ENCODE data around the gene CLIP2.
"Not testable (repeated sequence)": the region's sequence is repeated elsewhere in the genome, so short reads cannot be mapped to it uniquely, and the experiment has no call there.

CLIP2 gene

DNA sequence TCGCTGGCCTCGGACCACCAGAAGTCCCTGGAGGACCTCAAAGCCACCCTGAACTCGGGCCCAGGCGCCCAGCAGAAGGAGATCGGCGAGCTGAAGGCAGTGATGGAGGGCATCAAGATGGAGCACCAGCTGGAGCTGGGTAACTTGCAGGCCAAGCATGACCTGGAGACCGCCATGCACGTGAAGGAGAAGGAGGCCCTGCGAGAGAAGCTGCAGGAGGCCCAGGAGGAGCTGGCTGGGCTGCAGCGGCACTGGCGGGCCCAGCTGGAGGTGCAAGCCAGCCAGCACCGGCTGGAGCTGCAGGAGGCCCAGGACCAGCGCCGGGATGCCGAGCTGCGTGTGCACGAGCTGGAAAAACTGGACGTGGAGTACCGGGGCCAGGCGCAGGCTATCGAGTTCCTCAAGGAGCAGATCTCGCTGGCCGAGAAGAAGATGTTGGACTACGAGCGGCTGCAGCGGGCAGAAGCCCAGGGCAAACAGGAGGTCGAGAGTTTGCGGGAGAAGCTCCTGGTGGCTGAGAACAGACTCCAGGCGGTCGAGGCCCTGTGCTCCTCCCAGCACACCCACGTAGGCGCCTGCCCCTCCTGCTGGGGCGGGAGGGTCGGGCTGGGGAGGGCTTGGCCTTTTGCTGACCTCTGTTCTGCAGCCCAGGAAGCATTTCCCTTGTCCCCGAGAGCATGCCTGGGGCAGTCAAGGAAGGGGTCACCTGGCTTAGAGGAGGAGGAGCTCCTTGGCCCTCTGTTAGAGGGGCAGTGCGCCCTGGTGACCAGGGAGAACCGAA is 87.2 kb downstream of the CLIP2 start:
- FAIRE-seq: no peak

DNA sequence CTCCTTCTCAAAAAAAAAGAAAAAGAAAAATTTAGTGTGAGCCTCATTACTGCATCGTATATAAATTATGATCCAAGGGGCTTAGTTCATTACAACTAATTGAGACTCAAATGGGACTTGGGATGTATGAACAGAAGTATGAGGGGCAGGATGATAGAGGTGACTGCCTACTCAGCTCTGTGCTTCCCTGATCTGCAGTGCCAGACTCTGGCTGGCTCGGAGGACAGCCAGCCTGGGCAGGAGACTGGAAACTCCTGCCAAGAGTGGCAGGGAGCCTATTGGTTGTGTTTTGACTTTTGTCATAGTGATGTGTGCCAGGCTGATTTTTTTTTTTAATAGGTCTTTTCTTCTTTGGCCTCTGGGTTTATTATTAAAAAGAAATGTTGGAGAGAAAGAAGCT is 90.7 kb downstream of the CLIP2 start:
- FAIRE-seq: no peak

DNA sequence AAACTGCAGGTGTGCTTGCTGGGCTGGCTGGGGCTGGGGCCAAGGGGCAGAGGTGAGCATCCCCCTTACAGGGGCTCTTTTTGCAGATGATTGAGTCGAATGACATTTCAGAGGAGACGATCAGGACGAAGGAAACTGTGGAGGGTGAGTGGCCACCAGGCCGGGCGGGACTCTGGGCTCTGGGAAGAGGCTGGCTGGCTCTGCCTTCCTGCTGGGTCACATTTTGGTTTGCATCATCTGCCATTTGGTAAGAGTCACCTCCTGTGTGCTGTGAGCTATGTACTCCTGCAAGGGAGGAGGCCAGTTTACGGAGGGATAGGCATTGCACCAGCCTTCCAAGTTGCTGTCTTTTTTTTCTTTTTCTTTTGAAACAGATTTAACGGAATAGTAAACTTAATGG is 91.5 kb downstream of the CLIP2 start:
- FAIRE-seq: no peak

GRCh38 chr7:74384086-74384485 is 94.9 kb downstream of the CLIP2 start:
- FAIRE-seq: not testable (repeated sequence)

DNA sequence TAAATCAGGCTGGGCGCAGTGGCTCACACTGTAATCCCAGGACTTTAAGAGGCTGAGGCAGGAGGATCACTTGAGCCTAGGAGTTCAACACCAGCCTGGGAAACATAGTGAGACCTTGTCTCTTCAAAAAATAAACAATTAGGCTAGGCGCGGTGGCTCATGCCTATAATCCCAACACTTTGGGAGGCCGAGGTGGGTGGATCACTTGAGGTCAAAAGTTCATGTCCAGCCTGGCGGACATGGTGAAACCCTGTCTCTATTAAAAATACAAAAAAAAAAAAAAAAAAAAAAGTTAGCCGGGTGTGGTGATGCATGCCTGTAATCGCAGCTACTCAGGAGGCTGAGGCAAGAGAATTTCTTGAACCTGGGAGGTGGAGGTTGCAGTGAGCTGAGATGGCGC is 95.6 kb downstream of the CLIP2 start:
- FAIRE-seq: not testable (repeated sequence)

GRCh38 chr7:74387606-74388005 is 98.4 kb downstream of the CLIP2 start:
- no peak for FAIRE-seq

- FAIRE-seq: no peak
Measured at GRCh38 chr7:74388880-74389415, 99.7 kb downstream of the CLIP2 start.

DNA sequence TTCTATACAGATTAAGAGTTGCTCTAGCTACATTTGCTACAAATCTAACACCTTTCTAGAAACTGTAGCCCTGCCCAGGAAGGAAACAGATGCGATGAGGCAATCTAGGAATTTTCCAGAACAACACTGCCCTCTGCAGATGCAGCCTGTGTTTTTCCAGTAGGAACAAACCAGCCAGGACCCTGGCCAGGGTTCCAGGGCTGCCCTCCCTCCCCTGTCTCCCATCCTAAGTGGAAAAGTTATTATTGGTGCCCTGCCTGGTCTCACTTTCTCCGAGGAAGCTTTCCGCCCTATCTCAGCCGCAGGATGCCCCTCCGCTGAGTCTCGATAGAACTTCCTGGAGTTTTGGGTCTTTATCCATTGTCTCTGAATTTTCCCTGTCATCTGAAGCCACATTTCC is 104.5 kb downstream of the CLIP2 start:
- not testable (repeated sequence) for FAIRE-seq

DNA sequence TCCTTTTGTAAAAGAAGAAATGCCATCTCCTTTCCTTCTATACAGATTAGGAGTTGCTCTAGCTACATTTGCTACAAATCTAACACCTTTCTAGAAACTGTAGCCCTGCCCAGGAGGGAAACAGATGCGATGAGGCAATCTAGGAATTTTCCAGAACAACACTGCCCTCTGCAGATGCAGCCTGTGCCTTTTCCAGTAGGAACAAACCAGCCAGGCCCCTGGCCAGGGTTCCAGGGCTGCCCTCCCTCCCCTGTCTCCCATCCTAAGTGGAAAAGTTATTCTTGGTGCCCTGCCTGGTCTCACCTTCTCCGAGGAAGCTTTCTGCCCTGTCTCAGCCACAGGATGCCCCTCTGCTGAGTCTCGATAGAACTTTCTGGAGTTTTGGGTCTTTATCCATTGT is 105.4 kb downstream of the CLIP2 start:
- FAIRE-seq: peak; percentile 25

GRCh38 chr7:74395745-74396311 is 106.6 kb downstream of the CLIP2 start:
- FAIRE-seq: no peak

DNA sequence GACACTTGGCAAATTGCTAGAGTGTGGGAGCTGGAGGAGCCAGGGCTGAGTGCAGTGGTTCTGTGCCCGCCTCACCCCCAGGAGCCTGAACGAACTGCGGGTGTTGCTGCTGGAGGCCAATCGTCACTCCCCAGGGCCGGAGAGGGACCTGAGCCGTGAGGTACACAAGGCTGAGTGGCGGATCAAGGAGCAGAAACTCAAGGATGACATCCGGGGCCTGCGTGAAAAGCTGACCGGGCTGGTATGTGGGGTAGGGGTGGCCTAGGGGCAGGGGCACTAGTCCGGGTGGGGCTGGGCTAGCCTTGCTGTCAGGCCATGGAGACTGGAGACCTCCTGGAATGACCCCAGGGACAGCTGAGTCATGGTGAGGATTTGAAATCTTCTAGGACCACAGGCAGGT is 107.8 kb downstream of the CLIP2 start:
- FAIRE-seq: no peak

- no peak for FAIRE-seq
Measured at GRCh38 chr7:74398426-74398825, 109.2 kb downstream of the CLIP2 start.

- no peak for FAIRE-seq
Measured at GRCh38 chr7:74399006-74399405, 109.8 kb downstream of the CLIP2 start.

GRCh38 chr7:74400420-74401136 is 111.4 kb downstream of the CLIP2 start:
- no peak for FAIRE-seq

DNA sequence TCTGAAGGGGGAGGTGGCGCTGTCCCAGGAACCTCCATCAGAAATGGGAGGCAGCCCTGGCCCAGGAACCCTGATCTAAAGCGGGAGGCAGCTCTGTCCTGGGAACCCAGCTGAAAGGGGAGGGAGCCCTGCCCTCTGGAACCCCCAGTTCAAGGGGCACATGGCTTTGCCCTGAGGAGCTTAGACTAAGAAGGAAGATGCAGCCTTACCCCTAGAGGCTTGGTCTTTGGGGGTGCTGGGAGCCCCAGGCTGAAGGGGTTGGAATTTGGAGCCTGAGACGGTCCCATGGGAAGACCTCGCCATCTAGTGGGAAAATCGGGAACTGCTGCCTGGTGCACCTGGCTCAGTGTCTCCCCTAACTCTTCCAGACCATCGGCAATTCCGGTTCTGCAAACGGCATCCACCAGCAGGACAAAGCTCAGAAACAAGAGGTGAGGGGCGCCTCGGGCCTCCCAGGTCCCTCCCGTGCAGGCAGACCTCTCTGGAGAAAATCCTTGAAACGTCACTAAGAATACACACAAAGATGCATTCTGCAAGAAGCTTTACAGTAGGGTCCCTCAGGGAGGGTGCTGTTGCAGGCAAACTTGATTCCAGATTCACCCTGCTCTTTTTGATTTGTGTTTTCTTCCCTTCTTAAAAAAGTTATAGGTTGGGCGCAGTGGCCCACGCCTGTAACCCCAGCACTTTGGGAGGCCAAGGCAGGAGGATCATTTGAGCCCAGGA is 112.1 kb downstream of the CLIP2 start:
- FAIRE-seq: no peak

DNA sequence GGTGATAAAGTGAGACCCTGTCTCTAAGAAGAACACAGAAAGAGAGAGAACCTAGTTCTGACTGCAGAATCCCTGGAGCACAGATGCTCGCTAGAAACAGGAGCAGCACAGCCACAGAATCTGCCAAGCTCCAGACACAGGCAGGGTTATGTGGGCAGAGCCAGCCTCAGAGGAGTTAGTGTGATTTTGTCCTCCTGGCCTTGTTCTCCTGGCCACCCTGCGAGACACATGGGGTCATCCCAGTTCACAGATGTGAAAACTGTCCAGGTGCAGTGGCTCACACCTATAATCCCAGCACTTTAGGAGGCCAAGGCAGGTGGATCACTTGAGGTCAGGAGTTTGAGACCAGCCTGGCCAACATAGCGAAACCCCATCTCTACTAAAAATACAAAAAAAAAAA is 113.5 kb downstream of the CLIP2 start:
- not testable (repeated sequence) for FAIRE-seq

GRCh38 chr7:74403521-74404387 is 114.5 kb downstream of the CLIP2 start:
- no peak for FAIRE-seq

DNA sequence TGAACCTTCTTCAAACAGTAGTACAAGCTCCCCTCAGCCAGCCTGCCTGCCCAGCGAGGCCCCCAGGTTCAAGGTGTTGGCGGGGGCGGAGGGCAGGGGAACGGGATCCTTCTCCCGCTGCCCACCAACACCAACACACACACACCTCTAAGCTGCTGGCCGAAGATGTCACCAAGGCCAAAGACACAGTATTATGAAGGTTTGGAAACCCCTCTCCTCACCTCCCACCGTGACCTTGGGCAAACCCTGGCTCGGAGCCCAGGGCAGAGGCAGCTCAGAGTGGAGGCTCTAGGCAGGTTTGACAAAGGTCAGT is 115.1 kb downstream of the CLIP2 start:
- FAIRE-seq: no peak

GRCh38 chr7:74404741-74405140 is 115.5 kb downstream of the CLIP2 start:
- no peak for FAIRE-seq

GRCh38 chr7:74405191-74405898 is 116.1 kb downstream of the CLIP2 start:
- FAIRE-seq: no peak

DNA sequence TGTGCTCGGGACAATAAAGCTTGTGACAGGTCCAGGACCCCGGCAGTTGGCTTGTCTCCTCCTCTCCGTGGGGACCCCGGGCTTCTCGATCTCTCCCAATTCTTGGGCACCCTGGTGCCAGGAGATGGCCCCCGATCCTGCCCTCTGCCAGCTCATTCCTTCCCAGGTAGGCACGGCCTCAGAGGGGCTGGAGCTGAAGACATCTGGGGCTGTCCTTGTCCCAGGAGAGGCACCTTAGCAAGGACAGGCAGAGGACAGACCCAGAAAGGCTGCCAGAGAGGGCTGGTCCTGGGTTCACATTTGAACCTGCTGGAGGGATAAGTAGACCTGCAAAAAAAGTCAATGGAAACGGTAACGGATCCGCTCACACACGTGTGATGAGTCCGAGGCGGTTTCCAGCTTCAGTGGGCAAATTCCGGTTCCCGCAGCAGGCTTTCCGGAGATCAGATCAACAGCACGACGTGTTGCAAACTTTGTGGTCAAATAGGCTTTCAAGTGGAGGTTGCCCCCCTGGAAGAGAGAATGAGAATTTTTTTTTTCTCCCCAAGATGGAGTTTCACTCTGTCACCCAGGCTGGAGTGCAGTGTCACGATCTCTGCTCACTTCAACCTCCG is 116.8 kb downstream of the CLIP2 start:
- no peak for FAIRE-seq
